Glutamatergic neuron (in vitro differentiated cells): ENCODE data around the gene FAF1. TPM values are rescaled to one million over a fixed set of nuclear protein-coding genes. Genes with fewer than 3 reads are reported as not detected.
A peak's percentile ranks its signal among the peaks of the same experiment; 100 is the strongest.

Experiments used
- DNase-seq: peaks from one replicate; pipeline ENCODE4 v3.0.0; 2022
- H3K27ac Mint-ChIP-seq: one replicate; pipeline ENCODE4 v1.8.0; 2020; ENCODE audit warnings: mild to moderate bottlenecking, mixed read lengths, inconsistent platforms; ENCODE audit not compliant: unreplicated experiment
- H3K27me3 Mint-ChIP-seq: one replicate; pipeline ENCODE4 v1.8.0; 2020; ENCODE audit warnings: mild to moderate bottlenecking, moderate library complexity, mixed read lengths, inconsistent platforms; ENCODE audit not compliant: unreplicated experiment
- H3K36me3 Mint-ChIP-seq: one replicate; pipeline ENCODE4 v1.8.0; 2020; ENCODE audit warnings: mild to moderate bottlenecking, mixed read lengths, inconsistent platforms; ENCODE audit not compliant: unreplicated experiment
- H3K4me1 Mint-ChIP-seq: one replicate; pipeline ENCODE4 v1.8.0; 2020; ENCODE audit warnings: mild to moderate bottlenecking, low read depth, mixed read lengths, inconsistent platforms; ENCODE audit not compliant: unreplicated experiment
- H3K4me3 Mint-ChIP-seq: one replicate; pipeline ENCODE4 v1.8.0; 2020; ENCODE audit warnings: mild to moderate bottlenecking, mixed read lengths, inconsistent platforms; ENCODE audit not compliant: unreplicated experiment
- H3K9me3 Mint-ChIP-seq: one replicate; pipeline ENCODE4 v1.8.0; 2020; ENCODE audit warnings: mild to moderate bottlenecking, moderate library complexity, mixed read lengths, inconsistent platforms; ENCODE audit not compliant: unreplicated experiment
- CTCF ChIP-seq: fragments of 200-600 bp; sonication (generic); IDR thresholded peaks from one replicate; pipeline ENCODE4 v1.5.0; 2021; ENCODE audit not compliant: partially characterized antibody, unreplicated experiment
- total RNA-seq: library from RNA; stranded (reverse); fragmentation: NEBNext Ultra II Directional; extraction: Animal tissue kit (Norgen Biotek cat#: 25700); gene quantifications from one replicate; pipeline ENCODE4 v1.2.1, GENCODE V29; 2021; ENCODE audit not compliant: unreplicated experiment

Gene FAF1
- total RNA-seq, 1 donor from 2014 or later, result 57.3 TPM

- Mint-ChIP-seq H3K27me3 (peaks cover 15% of the 10 kb centered on the region), H3K27ac (peak overlapping the region; percentile 44), H3K9me3 (peaks cover 4% of the 10 kb centered on the region), H3K4me1 (peaks cover 12% of the 10 kb centered on the region), H3K36me3 (no peaks in the 10 kb centered on the region), H3K4me3 (peak overlapping the region; percentile 97)
- DNase-seq, result peak; percentile 42
- TF ChIP-seq CTCF, result no peak
Observed at GRCh38 chr1:50968821-50969610, 8.9 kb upstream of the FAF1 start.

DNA sequence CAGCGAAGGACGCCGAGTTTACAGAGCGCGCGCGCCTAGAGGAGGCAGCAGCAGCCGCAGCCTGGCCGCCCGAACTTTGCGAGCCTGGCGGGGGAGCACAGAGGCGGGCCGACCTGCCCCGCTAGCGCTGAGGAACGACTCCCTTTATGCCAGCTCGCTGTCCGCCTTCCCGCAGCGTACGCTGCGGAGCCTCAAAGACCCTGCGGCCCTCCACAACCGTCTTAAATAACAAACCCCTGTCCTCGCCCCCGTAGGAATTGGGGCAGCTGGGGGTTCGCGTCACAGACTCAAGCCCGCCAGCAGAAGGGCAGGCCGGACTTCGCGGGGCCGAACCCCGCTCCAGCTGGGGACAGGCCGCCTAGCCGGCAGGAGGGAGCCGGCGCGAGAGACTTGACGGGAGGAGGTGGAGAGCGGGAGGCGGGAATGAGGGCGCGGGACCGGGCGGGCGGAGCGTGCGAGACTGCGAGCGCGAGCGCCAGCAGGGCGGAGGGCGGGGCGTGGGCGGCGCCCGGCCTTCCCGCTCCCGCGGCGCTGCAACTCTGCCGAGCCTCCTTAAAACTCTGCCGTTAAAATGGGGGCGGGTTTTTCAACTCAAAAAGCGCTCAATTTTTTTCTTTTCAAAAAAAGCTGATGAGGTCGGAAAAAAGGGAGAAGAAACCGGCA is 8.2 kb upstream of the FAF1 start:
- peak overlapping the region; percentile 96 for H3K4me3 Mint-ChIP-seq
- no peaks in the 10 kb centered on the region for H3K36me3 Mint-ChIP-seq
- peaks cover 10% of the 10 kb centered on the region for H3K27me3 Mint-ChIP-seq
- H3K4me1 Mint-ChIP-seq, result peaks cover 12% of the 10 kb centered on the region
- TF ChIP-seq CTCF, result no peak
- DNase-seq, result peak; percentile 82
- H3K9me3 Mint-ChIP-seq, result peaks cover 4% of the 10 kb centered on the region
- peak overlapping the region; percentile 44 for H3K27ac Mint-ChIP-seq

DNA sequence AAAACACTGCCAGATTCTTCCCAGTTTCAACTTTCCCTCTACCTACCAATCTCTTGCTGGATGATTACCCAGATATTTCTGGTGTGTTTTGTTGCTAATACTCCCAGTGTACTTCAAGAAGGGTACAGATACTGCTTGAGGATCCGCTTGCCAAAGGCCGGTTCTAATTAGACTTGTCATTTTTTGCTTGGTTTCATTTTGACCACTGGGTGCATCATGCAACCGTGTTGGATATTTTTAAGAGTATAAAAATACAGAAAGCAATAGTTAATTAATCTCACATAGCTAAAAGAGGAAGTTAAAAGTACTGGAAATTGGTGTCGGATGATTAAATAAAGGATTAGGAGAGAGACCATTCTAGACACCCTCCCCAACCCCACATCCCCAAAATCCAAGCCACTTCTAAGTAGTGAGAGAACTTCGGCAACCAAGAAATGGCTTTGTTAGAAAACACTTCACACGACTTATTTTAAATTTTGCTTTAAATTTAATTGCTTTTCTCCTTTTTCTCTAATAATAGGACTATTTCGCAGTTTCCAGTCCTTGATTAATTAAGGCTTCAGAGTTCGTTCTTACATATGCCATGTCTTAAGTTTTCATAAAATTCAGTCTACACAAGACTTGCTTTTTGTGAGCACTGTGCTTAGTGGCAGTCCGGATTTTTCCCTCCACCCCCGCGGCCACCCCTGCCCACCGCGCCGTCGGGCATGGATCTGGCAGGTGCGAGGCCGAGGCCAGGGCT is 7.5 kb upstream of the FAF1 start:
- Mint-ChIP-seq H3K9me3 (peaks cover 4% of the 10 kb centered on the region), H3K4me1 (peaks cover 12% of the 10 kb centered on the region), H3K4me3 (peak overlapping the region; percentile 96), H3K27me3 (peaks cover 10% of the 10 kb centered on the region), H3K36me3 (no peaks in the 10 kb centered on the region), H3K27ac (no peak overlapping the region)
- TF ChIP-seq CTCF, result no peak
- DNase-seq, result no peak

GRCh38 chr1:50966991-50967390 is 6.9 kb upstream of the FAF1 start:
- no peak for DNase-seq
- TF ChIP-seq CTCF, result no peak
- Mint-ChIP-seq H3K4me3 (no peak overlapping the region), H3K4me1 (peaks cover 12% of the 10 kb centered on the region), H3K27me3 (peaks cover 10% of the 10 kb centered on the region), H3K36me3 (no peaks in the 10 kb centered on the region), H3K27ac (no peak overlapping the region), H3K9me3 (peaks cover 4% of the 10 kb centered on the region)
